ENCODE measurements around the gene LAMA5.

LAMA5 gene

DNA sequence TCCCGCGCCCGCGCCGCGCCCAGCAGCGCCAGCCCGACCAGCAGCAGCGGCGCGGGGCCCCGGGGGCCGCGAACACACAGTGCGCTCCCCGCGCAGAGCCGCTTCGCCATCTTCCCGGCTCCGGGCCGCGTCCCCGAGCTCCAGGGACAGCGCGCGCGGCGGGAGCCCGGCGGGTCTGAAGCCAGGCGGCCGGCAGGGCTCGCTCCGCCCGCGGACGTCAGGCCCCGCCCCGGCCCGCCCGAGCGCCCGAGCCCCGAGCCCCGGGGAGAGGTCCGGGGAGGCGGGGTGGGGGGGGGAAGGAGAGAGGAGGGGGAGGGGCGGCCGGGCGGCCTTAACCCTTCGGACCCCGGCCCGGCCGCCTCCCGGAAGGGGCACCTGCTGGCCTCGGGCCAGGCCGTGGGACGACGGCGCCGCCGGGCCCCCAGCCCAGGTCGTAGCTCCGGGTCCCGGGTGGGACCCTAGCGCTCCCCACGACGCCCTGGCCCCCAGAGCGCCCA lies at the start of gene LAMA5:
TSS of gene LAMA5 (minus strand) at position 177 of the 497 bp plus-strand sequence. CDS start at position 110, 67 bp downstream.
- DNase-seq = no peak

GRCh38 chr20:62415354-62416111 lies 48.4 kb upstream of the LAMA5 start:
- DNase-seq = no peak

- peak; percentile 1 to 19 for DNase-seq
These were observed 46.9 kb upstream of the LAMA5 start for GRCh38 chr20:62413896-62414481.

DNA sequence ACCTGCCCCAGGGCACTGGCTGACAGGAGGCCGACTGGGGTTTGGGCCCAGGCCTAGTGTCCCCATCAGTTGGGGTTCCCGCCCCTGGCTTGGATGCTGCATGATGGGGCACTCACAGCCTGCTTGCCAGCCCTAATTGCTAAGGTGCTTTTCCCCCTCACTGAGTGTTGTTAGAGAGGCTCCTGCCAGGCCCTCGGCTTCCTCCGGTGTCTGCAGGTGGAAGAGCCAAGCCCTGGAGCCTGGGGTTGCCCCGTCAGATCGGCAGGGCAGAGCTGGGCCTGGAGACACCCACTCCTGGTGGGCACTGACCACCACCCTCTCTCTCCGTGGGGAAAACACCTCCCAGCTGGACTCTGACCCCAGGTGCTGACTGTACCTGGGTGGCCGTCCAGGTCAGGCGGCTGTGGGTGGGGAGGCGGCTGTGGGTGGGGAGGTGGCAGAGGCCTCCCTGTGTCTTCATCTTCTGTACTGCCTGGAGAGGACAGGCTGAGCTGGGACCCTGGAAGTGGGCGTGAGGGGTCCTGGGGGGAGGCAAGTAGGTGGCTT lies 46.0 kb upstream of the LAMA5 start:
- no peak for DNase-seq

GRCh38 chr20:62412194-62413024 lies 45.3 kb upstream of the LAMA5 start:
- DNase-seq = no peak

- DNase-seq = no peak
These were observed 44.5 kb upstream of the LAMA5 start for GRCh38 chr20:62411479-62412193.

DNA sequence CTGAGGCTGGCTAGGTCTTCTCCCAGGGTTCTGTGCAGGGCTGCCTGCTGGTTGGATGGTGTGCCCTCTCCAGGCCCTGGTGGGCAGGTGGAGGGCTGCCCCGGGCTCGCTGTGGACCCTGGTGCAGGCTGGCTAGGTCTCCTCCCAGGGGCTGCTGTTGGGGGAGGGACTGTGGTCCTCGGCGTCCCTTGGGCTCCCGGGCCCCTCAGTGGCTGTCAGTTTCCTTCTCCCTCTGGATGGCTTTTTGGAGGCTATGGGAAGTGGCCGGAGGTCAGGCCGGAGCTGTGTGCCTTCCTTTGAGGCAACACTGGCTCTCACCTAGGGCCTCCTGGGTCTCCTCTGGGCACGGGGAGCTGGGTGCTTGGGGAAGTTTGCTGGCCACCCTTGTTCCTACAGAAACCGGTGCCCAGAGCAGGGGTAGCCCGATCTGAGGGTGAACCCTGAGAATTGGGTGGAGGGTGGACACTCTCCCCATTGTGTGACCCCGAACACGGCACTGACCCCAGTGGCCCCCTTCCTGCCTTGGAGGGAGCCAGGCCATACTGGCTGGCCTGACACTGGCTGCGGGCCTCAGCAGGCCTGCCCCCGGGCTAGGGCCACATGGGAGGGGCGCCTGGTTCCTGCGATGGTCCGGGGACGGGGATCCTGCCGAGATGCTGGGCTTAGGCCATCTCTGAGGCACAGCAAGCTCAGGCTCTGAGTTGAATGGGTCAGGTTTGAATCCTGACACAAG lies 43.8 kb upstream of the LAMA5 start:
- DNase-seq = no peak

DNA sequence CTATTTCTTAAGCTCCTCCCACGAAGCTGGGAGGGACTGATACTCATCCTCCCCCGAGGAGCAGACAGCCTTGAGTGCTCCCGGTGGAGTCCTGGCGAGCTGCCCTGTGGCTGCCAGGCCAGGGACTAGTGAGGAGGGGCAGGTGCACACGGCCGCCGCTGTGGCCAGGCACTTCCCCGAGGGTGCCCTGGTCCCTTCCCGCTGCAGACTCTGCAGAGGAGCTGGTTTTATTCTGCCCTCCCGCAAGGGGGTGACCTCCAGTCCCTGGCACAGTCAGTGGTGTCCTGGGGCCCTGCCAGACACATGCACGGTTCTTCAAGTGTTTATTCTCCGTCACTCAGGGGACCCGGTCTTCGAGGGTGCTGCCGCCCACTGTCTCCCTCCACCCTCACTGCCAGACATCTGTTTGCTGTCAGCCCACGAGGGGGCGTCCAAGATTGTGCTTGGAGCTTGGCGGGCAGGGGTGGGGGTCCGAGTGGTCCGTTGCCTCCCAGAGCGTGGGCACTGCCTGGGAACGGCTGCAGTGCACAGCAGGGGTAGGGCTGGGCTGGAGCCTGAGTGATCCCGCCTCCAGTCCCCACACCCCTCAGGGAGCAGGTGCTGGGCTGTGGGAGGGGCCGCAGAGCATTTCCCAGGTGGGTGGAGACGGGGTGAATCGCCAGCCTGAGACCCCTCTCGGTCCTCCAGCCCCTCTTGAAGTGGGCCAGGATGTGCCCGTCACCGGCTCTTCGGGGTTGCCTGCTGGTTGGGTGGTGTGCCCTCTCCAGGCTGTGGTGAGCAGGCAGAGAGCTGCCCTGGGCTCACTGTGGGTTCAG lies 43.0 kb upstream of the LAMA5 start:
- peak; percentile 20 to 28 for DNase-seq

DNA sequence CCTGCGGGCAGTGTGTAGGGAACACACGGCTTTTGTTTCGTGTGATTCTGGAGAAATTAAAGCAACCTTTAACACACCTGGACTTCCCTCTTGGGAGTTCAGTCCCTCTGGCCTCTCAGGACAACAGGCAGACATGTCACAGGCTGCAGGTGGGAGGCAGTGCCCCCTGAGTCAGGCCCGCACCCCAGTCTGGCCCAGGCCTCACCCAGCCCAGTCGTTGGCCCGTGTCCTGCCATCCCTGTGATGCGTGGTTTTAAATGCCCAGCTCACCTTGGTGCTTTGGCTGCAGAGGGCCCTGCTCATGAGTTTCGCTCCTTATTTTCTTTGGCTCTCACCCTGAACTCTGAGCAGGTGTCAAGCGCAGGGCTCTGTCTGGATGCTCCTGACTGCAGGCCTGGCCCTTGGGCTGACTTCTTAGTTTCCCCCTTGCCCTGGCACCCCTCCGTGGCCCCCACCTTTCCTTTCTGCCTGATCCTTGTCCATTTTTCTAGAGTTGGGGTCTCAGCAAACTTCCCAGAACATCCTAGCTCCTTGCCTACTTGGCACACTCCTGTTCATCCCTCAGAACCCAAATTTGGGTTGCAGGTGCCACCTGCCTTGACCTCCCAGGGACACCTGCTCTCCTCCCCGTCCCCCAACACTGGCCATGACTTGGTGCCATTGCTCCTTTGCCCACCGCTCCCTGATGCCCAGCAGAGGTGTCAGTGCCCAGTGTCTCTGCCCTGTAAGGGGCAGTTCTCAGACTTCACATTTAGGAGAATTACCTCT lies 42.2 kb upstream of the LAMA5 start:
- no peak for DNase-seq

GRCh38 chr20:62408640-62409039 lies 41.5 kb upstream of the LAMA5 start:
- no peak for DNase-seq

DNA sequence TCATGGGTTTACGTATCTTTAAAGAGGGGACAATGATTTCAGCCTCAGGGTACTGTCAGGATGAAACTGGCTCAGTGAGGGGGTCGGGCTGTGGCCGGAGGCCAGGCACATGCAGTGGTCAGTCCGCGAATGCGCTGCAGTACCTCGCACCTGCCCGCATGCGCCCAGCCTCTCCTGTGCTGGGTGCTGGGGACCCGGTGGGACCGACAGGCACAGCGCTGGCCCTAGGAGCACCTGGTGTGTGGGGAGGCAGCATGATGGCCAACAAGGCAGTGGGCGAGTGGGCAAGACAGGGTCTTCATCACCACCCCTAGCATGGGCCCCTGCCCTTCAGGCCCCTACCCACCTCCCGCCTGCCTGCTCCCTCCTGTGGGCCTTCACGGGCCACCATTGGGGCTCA lies 40.9 kb upstream of the LAMA5 start:
- DNase-seq = no peak

DNA sequence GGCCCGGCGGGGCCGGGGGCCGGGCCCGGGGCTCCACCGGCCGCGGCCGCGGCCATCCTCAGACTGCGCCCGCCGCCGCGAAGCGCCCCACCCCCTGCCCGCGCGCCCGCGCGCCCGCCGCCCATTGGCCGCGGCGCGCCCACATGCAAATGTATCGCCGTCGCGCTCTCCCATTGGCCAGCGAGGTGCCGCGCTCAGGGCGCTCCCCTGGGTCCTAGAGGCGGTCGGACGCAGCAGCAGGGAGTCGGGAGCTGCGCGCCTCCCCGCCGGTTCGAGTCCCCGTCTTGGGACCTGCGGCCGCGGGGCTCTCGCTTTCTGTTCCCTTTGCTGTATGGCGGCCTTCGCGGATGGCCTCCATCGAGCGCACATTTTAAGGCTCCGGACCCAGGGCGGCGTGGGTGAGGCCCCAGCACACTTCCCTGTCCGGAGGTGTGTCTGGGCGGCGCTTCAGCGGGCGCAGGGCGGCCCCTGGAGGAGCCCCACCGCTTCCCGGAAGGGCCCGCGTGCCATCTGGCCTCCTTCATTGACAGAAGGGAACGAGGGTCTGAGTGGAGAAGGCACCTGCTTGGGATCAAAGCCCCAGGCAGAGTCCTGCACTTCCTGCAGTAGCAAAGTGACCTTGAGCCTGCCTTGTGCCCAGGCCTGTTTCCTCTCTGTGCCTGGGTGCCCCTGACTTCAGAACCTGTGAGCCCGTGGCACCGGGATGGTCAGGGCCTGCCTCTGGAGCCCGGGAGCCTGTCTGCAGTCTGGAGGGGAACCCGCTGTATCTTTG lies 40.3 kb upstream of the LAMA5 start, which contains the start of gene CABLES2:
TSS of gene CABLES2 (minus strand) at position 65 of the 772 bp plus-strand sequence. CDS start at position 56, 9 bp downstream.
- DNase-seq = peak; percentile 74 to 79

GRCh38 chr20:62406635-62407176 lies 39.6 kb upstream of the LAMA5 start:
- DNase-seq = no peak

DNA sequence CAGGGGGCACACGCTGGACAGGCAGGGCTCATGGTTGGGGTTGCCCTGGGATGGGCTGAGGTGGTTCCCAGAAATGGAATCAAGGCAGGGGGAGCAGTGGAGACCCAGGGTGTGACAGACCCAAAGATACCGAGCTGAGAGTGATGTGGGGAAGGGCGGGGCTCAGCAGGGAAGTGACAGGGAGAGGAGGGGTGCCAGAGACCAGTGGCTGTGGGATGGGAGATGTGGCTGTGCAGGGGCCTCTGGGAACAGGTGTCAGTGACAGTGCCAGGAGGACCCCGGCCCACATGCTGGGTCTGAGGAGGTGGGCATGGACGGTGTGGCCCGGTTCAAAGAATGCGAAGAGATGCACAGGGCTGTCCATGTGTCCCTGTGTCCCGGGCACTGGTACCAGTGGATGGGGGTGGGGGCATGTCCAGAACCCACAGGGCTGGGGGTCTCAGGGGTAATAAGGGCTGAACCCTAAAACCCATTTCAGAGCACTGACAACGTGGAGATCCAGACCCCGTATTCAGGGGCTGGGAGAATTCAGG lies 38.9 kb upstream of the LAMA5 start:
- DNase-seq = no peak

GRCh38 chr20:62405108-62405980 lies 38.2 kb upstream of the LAMA5 start:
- peak in 1 of 2 experiments; percentile 8 for DNase-seq

DNA sequence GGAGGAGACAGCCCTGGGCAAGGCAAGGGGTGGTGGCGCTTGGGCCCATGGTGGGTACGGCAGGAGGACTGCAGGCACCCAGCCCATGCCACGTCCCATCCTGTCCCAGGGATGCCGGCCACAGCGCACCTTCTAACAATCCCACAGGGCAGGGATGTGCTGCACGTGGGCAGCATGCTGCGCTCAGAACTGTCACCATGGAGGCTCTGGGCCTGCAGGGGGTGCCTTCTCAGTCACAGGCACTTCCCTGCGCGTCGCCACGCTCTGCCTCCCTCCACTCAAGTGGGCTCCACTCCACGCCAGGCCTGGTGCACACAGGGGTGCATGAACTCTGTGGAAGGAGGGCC lies 37.6 kb upstream of the LAMA5 start:
- no peak for DNase-seq

DNA sequence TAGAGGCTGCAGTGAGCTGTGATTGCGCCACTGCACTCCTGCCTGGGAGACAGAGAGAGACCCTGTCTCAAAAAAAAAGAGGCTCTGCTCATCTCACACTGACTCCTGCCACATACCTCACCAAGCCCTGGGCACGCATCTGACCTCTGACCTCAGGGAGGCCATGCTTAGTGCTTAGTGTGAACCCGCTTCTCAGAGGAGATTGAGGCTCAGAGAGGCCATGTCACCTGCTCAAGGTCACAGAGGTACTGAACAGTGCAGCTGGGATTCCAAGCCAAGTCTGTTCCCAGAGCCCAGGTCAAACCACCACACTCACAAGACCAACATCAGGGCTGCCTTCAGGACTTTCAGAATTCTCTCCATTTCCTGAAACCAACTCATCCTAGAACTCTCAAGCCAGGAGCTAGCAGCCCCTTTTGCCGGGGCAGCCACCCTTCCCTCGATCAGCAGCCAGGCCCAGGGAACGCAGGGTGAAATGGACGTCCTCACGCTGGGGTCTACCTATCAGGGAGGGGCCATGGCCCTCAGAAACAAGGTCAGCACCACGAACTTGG lies 37.1 kb upstream of the LAMA5 start:
- no peak for DNase-seq
